Pancreas (tissue), 10 donors: ENCODE results near the gene MYL7. TPM values are rescaled to one million over a fixed set of nuclear protein-coding genes. Genes with fewer than 3 reads are reported as not detected.
A peak's percentile ranks its signal among the peaks of the same experiment; 100 is the strongest.
"Not testable (repeated sequence)": the region's sequence is repeated elsewhere in the genome, so short reads cannot be mapped to it uniquely, and the experiment has no call there.

ENCODE experiments used
- ATAC-seq, 4 donors: fragments of 200-7000 bp; cut with Tn5 transposase; one replicate each; pipeline versions ENCODE4 v1.8.0 to v1.9.1; 2020; ENCODE audit warnings: mild to moderate bottlenecking in 4 of 4, moderate library complexity in 4 of 4
- DNase-seq, 6 donors: peaks; one replicate each; pipeline ENCODE4 v3.0.0-alpha.2; 2020
- FAIRE-seq: peaks from 2 replicates; lab custom pipeline; 2012; peaks lifted over from hg19 to GRCh38; lab: Jason Lieb, UNC
- H3K27ac ChIP-seq, 4 donors: fragments of 200-600 bp; sonication (generic); 1 replicate in 3 of 4; 2 replicates in 1 of 4; pipeline versions ENCODE4 v1.5.0 to v1.8.0; 2020
- H3K27me3 ChIP-seq, 4 donors: fragments of 200-600 bp; one replicate each; pipeline ENCODE4 v1.8.0; 2021
- H3K36me3 ChIP-seq, 3 donors: fragments of 200-600 bp; sonication (generic) in 1 of 3; one replicate each; pipeline versions ENCODE4 v1.5.0 to v1.8.0; 2020 to 2021
- H3K4me1 ChIP-seq, 3 donors: fragments of 200-600 bp; one replicate each; pipeline ENCODE4 v1.8.0; 2021
- H3K4me3 ChIP-seq, 4 donors: fragments of 200-600 bp; sonication (generic) in 2 of 4; one replicate each; pipeline versions ENCODE4 v1.5.0 to v1.8.0; 2020 to 2021
- H3K9me3 ChIP-seq, 4 donors: fragments of 200-600 bp; one replicate each; pipeline ENCODE4 v1.8.0; 2021
- CTCF ChIP-seq, 4 donors: fragments of 200-600 bp; sonication (generic) in 3 of 4; IDR thresholded peaks; one replicate each; pipeline versions ENCODE4 v1.5.0 to v1.8.0; 2021; ENCODE audit warnings: antibody characterized with exemption in 4 of 4
- WGBS, 2 donors: extraction: QIAGEN DNeasy Blood & Tissue Kit; methylation state at CpG; one replicate each; pipeline ENCODE4 v1.1.7; 2013; 5-methylcytosine and 5-hydroxymethylcytosine counted together
- intact Hi-C, 3 donors: fragments of 100-400 bp; cut with DNase I; formaldehyde crosslinking; loops; one replicate each; pipeline versions ENCODE4 v1.11.1 to v1.14.2; 2022
- polyA plus RNA-seq, 2 donors: library from polyadenylated mRNA; stranded (reverse); fragments of 200-250 nt; gene quantifications; one replicate each; pipeline ENCODE4 v1.2.3, GENCODE V29; 2013
- total RNA-seq, 6 donors: library from RNA; stranded (reverse); fragmentation: NEBNext Ultra II Directional in 4 of 6; extraction: Animal tissue kit (Norgen Biotek cat#: 25700) in 4 of 6; gene quantifications; one replicate each; pipeline versions ENCODE4 v1.2.1 to v1.2.4, GENCODE V29; 2021 to 2023
- donor health status: healthy with polysubstance abuse.
- donor health status: DM: no; HTN: no; CAD: no; lungs with moderate emphysema.
- donor health status: DM: no; HTN: no; CAD: no.
- donor health status: control.
- donor health status: control.
- donor health status: Bipolar disorder and iron deficiency.
- donor health status: DM: yes; HTN: yes; CAD: no.
- donor health status: DM: no; HTN: no; CAD: no.
- donor health status: DM: no; HTN: no; CAD: no.
- donor health status: DM: yes; HTN: yes; CAD: no.

The MYL7 gene
- total and polyA plus RNA-seq, 8 donors, result 0.94 to 2.3 (median 1.9) TPM; not detected in 5

DNA sequence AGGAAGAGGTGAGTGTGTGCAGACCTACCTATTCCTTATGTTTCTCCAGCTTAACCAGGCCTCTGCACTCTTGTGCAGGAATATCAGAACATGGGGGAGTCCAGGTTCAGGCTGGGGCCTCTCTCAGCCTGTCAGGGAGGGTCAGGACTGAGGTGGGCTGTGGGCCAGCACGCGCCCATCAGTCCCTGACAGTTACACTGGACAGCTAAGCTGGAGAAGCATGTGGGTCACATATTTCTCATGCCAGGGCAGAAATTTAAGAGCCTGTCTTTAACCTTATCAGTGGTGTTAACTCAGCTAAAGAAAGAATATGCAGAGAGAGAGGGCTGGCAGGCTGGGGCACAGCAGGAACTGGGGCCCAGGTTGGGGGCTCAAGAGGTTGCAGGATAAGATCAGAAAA, 9.1 kb downstream of the MYL7 start:
- intact Hi-C loops, result no loop called here
- Histone ChIP-seq H3K27ac (no peak overlapping the region), H3K9me3 (no peaks in the 10 kb centered on the region), H3K36me3 (no peaks in the 10 kb centered on the region), H3K4me3 (no peak overlapping the region), H3K27me3 (no peaks in the 10 kb centered on the region), H3K4me1 (no peaks in the 10 kb centered on the region)
- no peak for TF ChIP-seq CTCF (IDR thresholded peaks at IDR 0.05)
- no peak for FAIRE-seq
- WGBS, 2 donors, result 85 to 86% methylated on average over 2 of the region's 2 CpGs
- no peak for ATAC-seq
- DNase-seq, result peak in 1 of 6 donors; percentile 22

GRCh38 chr7:44131173-44132029, 9.7 kb downstream of the MYL7 start:
- Histone ChIP-seq H3K36me3 (no peaks in the 10 kb centered on the region), H3K4me3 (no peak overlapping the region), H3K9me3 (no peaks in the 10 kb centered on the region), H3K27ac (no peak overlapping the region), H3K27me3 (no peaks in the 10 kb centered on the region), H3K4me1 (no peaks in the 10 kb centered on the region)
- WGBS, 2 donors, result 65 to 72% methylated on average over 12 of the region's 12 CpGs
- peak in 2 of 6 donors; percentile 33 to 36 for DNase-seq
- no peak for TF ChIP-seq CTCF (IDR thresholded peaks at IDR 0.05)
- peak; percentile 74 to 89 (median 86) for ATAC-seq
- intact Hi-C loops, result no loop called here
- no peak for FAIRE-seq

DNA sequence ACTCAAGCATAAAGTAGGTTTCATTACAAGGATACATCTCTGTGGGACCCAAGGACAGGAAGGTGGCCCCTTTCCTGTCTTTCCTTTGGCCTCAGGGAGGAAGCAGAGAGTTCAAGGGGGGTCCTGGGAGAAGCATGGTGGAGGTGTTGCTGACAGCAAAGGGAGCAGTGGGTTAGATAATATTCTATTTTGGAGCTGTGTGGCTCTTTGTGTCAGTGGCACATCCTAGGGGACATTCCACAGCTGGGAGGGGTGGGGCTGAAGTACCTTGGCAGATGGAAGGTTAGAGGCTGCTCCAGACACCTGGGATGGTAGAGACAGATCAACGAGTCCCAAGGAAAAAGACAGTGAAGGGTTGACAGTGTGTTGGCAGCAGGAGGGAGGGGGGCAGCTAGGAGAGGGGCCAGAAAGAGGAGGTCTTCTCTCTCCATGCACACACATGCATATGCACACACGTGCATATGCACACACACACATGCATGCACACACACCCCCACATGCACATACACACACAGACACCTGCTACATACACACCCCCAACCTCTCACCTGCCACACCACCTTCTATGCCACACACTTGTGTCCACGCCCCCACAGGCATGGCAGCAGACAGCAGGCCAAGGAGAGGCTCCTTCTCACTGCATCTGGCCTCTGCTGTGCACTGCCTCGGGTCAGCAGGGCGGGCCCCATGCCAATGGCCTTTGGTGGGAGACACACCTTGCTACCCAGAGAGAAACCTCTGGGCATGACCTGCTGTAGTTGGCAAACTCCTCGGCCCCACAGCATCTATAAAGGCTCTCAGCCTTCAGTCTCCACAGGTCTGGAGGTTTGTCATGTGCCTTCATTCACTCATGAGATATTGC, 12.2 kb downstream of the MYL7 start:
- Histone ChIP-seq H3K9me3 (no peaks in the 10 kb centered on the region), H3K36me3 (no peaks in the 10 kb centered on the region), H3K4me1 (no peaks in the 10 kb centered on the region), H3K27ac (no peak overlapping the region), H3K27me3 (no peaks in the 10 kb centered on the region), H3K4me3 (no peak overlapping the region)
- FAIRE-seq (no peak), ATAC-seq (no peak), DNase-seq (peak in 1 of 6 donors; percentile 41)
- 64 to 78% methylated on average over 6 of the region's 6 CpGs for WGBS, 2 donors
- no peak for TF ChIP-seq CTCF (IDR thresholded peaks at IDR 0.05)
- intact Hi-C loops, result no loop called here

GRCh38 chr7:44127161-44127560, 14.0 kb downstream of the MYL7 start:
- no peak for DNase-seq
- H3K9me3 ChIP-seq, result no peaks in the 10 kb centered on the region
- ATAC-seq, result no peak
- H3K4me3 ChIP-seq, result no peak overlapping the region
- intact Hi-C loops, result no loop called here
- H3K4me1 ChIP-seq, result peaks cover 4 to 7% (median 5%) of the 10 kb centered on the region in 3 donors
- TF ChIP-seq CTCF (IDR thresholded peaks at IDR 0.05), result no peak
- no peak overlapping the region for H3K27ac ChIP-seq
- H3K36me3 ChIP-seq, result no peaks in the 10 kb centered on the region
- no peaks in the 10 kb centered on the region for H3K27me3 ChIP-seq
- no peak for FAIRE-seq

- DNase-seq, FAIRE-seq, intact Hi-C loops, ATAC-seq, H3K4me1 ChIP-seq, H3K4me3 ChIP-seq, H3K9me3 ChIP-seq, H3K36me3 ChIP-seq, H3K27me3 ChIP-seq, H3K27ac ChIP-seq: not testable (repeated sequence)
- 84 to 91% methylated on average over 4 of the region's 4 CpGs for WGBS, 2 donors
These were observed 14.6 kb downstream of the MYL7 start for GRCh38 chr7:44126574-44126973.
